ENCODE data around the gene RALGDS.

- TF ChIP-seq KLF10 (tag by site-specific recombination; IDR thresholded peaks at IDR 0.05) (no peak), CTCF (tag by site-specific recombination; IDR thresholded peaks at IDR 0.05) (no peak), REST (tag by site-specific recombination; IDR thresholded peaks at IDR 0.05) (no peak), ZNF558 (tag by site-specific recombination; IDR thresholded peaks at IDR 0.05) (no peak), ZNF266 (tag by site-specific recombination; IDR thresholded peaks at IDR 0.05; ENCODE audit: low read depth) (no peak), ZNF707 (tag by site-specific recombination; IDR thresholded peaks at IDR 0.05) (no peak), ZNF140 (tag by site-specific recombination; IDR thresholded peaks at IDR 0.05) (no peak), ZNF473 (tag by site-specific recombination; IDR thresholded peaks at IDR 0.05) (no peak), ZBTB7A (tag by site-specific recombination; IDR thresholded peaks at IDR 0.05; ENCODE audit: low read depth) (no peak), ZNF292 (tag by site-specific recombination; IDR thresholded peaks at IDR 0.05; ENCODE audit: borderline replicate concordance, low read depth) (no peak), ZNF785 (tag by site-specific recombination; IDR thresholded peaks at IDR 0.05) (no peak), KLF1 (tag by site-specific recombination; IDR thresholded peaks at IDR 0.05) (no peak)
Observed at GRCh38 chr9:133065070-133065388, 56.0 kb downstream of the RALGDS start.
